Thyroid gland (tissue), 4 donors: ENCODE measurements around the gene PARD3.

Experiments
- POLR2A ChIP-seq, 2 donors: fragments of 450-650 bp; IDR thresholded peaks; one replicate each; pipeline ENCODE4 v1.6.1; 2017; ENCODE audit warnings: antibody characterized with exemption in 2 of 2, mild to moderate bottlenecking in 2 of 2, moderate library complexity in 1 of 2
- TF ChIP-seq, protein P1 (sequence below), 6 experiments: fragments of 200-600 bp in 3 of 6; fragments of 450-650 bp in 3 of 6; sonication (generic) in 3 of 6; IDR thresholded peaks; one replicate each; pipeline ENCODE4 v1.5.1; 2016 to 2019; ENCODE audit warnings: antibody characterized with exemption in 6 of 6, mild to moderate bottlenecking in 2 of 6, inconsistent platforms in 1 of 6, moderate library complexity in 1 of 6

DNA sequence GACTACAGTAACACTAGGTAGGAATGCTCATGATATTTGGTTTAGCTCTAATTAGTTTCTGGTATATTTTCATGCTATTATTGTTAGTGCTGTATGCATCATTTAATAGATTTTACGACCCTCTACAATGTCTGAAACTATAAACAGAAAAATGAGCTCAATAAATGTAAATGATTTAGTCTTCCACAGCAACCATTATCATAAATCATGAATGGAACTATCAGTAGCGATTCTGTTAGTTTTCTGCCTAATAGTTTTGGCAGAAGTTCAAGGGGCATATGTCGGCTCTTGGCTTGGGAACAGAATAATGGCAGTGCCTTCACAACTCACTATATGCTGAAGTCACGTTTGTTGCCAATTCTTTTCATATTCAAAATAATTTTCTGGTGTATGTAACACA is 494.8 kb downstream of the PARD3 start:
- TF ChIP-seq, protein P1, sequence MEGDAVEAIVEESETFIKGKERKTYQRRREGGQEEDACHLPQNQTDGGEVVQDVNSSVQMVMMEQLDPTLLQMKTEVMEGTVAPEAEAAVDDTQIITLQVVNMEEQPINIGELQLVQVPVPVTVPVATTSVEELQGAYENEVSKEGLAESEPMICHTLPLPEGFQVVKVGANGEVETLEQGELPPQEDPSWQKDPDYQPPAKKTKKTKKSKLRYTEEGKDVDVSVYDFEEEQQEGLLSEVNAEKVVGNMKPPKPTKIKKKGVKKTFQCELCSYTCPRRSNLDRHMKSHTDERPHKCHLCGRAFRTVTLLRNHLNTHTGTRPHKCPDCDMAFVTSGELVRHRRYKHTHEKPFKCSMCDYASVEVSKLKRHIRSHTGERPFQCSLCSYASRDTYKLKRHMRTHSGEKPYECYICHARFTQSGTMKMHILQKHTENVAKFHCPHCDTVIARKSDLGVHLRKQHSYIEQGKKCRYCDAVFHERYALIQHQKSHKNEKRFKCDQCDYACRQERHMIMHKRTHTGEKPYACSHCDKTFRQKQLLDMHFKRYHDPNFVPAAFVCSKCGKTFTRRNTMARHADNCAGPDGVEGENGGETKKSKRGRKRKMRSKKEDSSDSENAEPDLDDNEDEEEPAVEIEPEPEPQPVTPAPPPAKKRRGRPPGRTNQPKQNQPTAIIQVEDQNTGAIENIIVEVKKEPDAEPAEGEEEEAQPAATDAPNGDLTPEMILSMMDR (IDR thresholded peaks at IDR 0.05) = no peak
- no peak for TF ChIP-seq POLR2A (IDR thresholded peaks at IDR 0.05)
